Panc1 (cell line): ENCODE results near the gene WDR4.

Experiments used
- POLR2AphosphoS5 ChIP-seq: IDR thresholded peaks from 2 replicates; pipeline ENCODE4 v1.6.1; 2012; ENCODE audit warnings: mild to moderate bottlenecking, low read depth, low read length, moderate library complexity
- SIN3A ChIP-seq: IDR thresholded peaks from 2 replicates; pipeline ENCODE4 v1.6.1; 2012; ENCODE audit warnings: low read depth, mild to moderate bottlenecking, low read length, moderate library complexity, borderline replicate concordance; ENCODE audit not compliant: insufficient read depth
- TCF7L2 ChIP-seq: IDR thresholded peaks from 2 replicates; pipeline ENCODE4 v1.6.1; 2011; ENCODE audit warnings: mild to moderate bottlenecking, low read depth, low read length, inconsistent platforms
- TF ChIP-seq, protein P1 (sequence below): fragments of 450-650 bp; IDR thresholded peaks from 2 replicates; pipeline ENCODE4 v1.5.1; 2017; ENCODE audit warnings: mild to moderate bottlenecking

- TF ChIP-seq, protein P1, sequence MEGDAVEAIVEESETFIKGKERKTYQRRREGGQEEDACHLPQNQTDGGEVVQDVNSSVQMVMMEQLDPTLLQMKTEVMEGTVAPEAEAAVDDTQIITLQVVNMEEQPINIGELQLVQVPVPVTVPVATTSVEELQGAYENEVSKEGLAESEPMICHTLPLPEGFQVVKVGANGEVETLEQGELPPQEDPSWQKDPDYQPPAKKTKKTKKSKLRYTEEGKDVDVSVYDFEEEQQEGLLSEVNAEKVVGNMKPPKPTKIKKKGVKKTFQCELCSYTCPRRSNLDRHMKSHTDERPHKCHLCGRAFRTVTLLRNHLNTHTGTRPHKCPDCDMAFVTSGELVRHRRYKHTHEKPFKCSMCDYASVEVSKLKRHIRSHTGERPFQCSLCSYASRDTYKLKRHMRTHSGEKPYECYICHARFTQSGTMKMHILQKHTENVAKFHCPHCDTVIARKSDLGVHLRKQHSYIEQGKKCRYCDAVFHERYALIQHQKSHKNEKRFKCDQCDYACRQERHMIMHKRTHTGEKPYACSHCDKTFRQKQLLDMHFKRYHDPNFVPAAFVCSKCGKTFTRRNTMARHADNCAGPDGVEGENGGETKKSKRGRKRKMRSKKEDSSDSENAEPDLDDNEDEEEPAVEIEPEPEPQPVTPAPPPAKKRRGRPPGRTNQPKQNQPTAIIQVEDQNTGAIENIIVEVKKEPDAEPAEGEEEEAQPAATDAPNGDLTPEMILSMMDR, result no peak
- no peak for TF ChIP-seq POLR2AphosphoS5
- TF ChIP-seq TCF7L2, result no peak
- no peak for TF ChIP-seq SIN3A
Measured at GRCh38 chr21:42836402-42836666, 43.0 kb downstream of the WDR4 start.
